H1 (cell line): ENCODE measurements around the gene INKA2. TPM values are rescaled to one million over a fixed set of nuclear protein-coding genes. Genes with fewer than 3 reads are reported as not detected.

Experiments
- CTCF ChIA-PET: fragments of 300-600 bp; sonication (Branson Sonifier 250); formaldehyde crosslinking; loops from one replicate; lab custom pipeline; 2021; ENCODE audit not compliant: partially characterized antibody; lab: Charles Lee
- POLR2A ChIA-PET: fragments of 300-600 bp; sonication (Branson Sonifier 250); formaldehyde crosslinking; loops from one replicate; lab custom pipeline; 2021; ENCODE audit warnings: inconsistent platforms; ENCODE audit not compliant: partially characterized antibody; lab: Charles Lee
- DNase-seq, 2 experiments: peaks; one replicate each; pipeline versions ENCODE4 v3.0.0 to v3.0.0-alpha.2; 2010 to 2022; ENCODE audit warnings: low spot score in 2 of 2, low read depth in 1 of 2, mixed read lengths in 1 of 2
- FAIRE-seq: peaks from 2 replicates; lab custom pipeline; 2011; peaks lifted over from hg19 to GRCh38; lab: Jason Lieb, UNC
- H2AFZ ChIP-seq: 2 replicates; pipeline ENCODE4 v1.8.1; 2012; ENCODE audit warnings: low read length, inconsistent platforms
- H2AK5ac ChIP-seq: 2 replicates; pipeline ENCODE4 v1.6.1; 2013; ENCODE audit warnings: low read depth, low read length
- H2BK120ac ChIP-seq: replicated peaks from 2 replicates; pipeline ENCODE3; 2013; ENCODE audit warnings: low read depth, low read length, inconsistent platforms
- H2BK12ac ChIP-seq: 2 replicates; pipeline ENCODE4 v1.6.1; 2013; ENCODE audit warnings: low read depth, low read length
- H2BK15ac ChIP-seq: 2 replicates; pipeline ENCODE4 v1.6.1; 2013; ENCODE audit warnings: low read length
- H2BK20ac ChIP-seq: 2 replicates; pipeline ENCODE4 v1.6.1; 2013; ENCODE audit warnings: low read length
- H2BK5ac ChIP-seq: 2 replicates; pipeline ENCODE4 v1.6.1; 2013; ENCODE audit warnings: low read depth, low read length
- H3K14ac ChIP-seq: 2 replicates; pipeline ENCODE4 v1.6.1; 2013; ENCODE audit warnings: inconsistent platforms; ENCODE audit not compliant: insufficient read length
- H3K18ac ChIP-seq: 2 replicates; pipeline ENCODE4 v1.6.1; 2013; ENCODE audit warnings: low read length; ENCODE audit errors: extremely low read depth
- H3K23ac ChIP-seq: 2 replicates; pipeline ENCODE4 v1.6.1; 2013; ENCODE audit warnings: inconsistent platforms; ENCODE audit not compliant: insufficient read length
- H3K23me2 ChIP-seq: 2 replicates; pipeline ENCODE4 v1.6.1; 2013; ENCODE audit warnings: low read depth, low read length
- H3K27ac ChIP-seq: 2 replicates; pipeline ENCODE4 v1.6.1; 2011; ENCODE audit warnings: low read depth, low read length, inconsistent platforms
- H3K27me3 ChIP-seq, 4 experiments: replicated peaks in 1 of 4; 1 replicate in 1 of 4; 2 replicates in 3 of 4; pipeline versions ENCODE4 v1.6.1 to v1.8.1; 2011 to 2013; ENCODE audit warnings: low read length in 3 of 4, mild to moderate bottlenecking in 3 of 4, inconsistent platforms in 2 of 4, mixed read lengths in 2 of 4, moderate library complexity in 1 of 4; ENCODE audit not compliant: control insufficient read depth in 3 of 4, insufficient read depth in 3 of 4; ENCODE audit errors: extremely low read depth in 1 of 4
- H3K36me3 ChIP-seq, 4 experiments: 2 replicates each; pipeline versions ENCODE4 v1.6.1 to v1.8.1; 2011 to 2013; ENCODE audit warnings: mild to moderate bottlenecking in 4 of 4, low read length in 3 of 4, moderate library complexity in 2 of 4, control low read depth in 1 of 4, inconsistent platforms in 1 of 4; ENCODE audit not compliant: insufficient read depth in 4 of 4, control insufficient read depth in 2 of 4
- H3K4ac ChIP-seq: replicated peaks from 2 replicates; pipeline ENCODE3; 2013; ENCODE audit warnings: low read length, low read depth, mixed read lengths, inconsistent platforms; ENCODE audit not compliant: insufficient read length
- H3K4me1 ChIP-seq, 4 experiments: replicated peaks in 1 of 4; 1 replicate in 1 of 4; 2 replicates in 3 of 4; pipeline versions ENCODE4 v1.6.1 to v1.8.1; 2011 to 2013; ENCODE audit warnings: low read length in 3 of 4, inconsistent platforms in 2 of 4, mixed read lengths in 1 of 4; ENCODE audit not compliant: insufficient read depth in 4 of 4, control insufficient read depth in 3 of 4
- H3K4me2 ChIP-seq, 2 experiments: 2 replicates each; pipeline versions ENCODE4 v1.6.1 to v1.8.1; 2011 to 2013; ENCODE audit warnings: low read depth in 2 of 2, low read length in 2 of 2, control low read depth in 1 of 2, inconsistent platforms in 1 of 2, mild to moderate bottlenecking in 1 of 2; ENCODE audit not compliant: insufficient read depth in 1 of 2
- H3K4me3 ChIP-seq, 4 experiments: fragments of 200-600, 300-600 bp in 1 of 4; sonication (generic), shearing (Covaris generic), sonication (Bioruptor Twin) in 1 of 4; 2 replicates each; pipeline versions ENCODE4 v1.5.1 to v1.8.1; 2011 to 2016; ENCODE audit warnings: low read length in 4 of 4, low read depth in 3 of 4, control low read depth in 2 of 4, inconsistent platforms in 2 of 4, mild to moderate bottlenecking in 2 of 4, mixed read lengths in 1 of 4, moderate library complexity in 1 of 4; ENCODE audit not compliant: insufficient read depth in 2 of 4; ENCODE audit errors: extremely low read depth in 1 of 4
- H3K56ac ChIP-seq: replicated peaks from 2 replicates; pipeline ENCODE3; 2013; ENCODE audit warnings: low read depth, mild to moderate bottlenecking, mixed read lengths, low read length, inconsistent platforms; ENCODE audit not compliant: insufficient read length
- H3K79me1 ChIP-seq: 2 replicates; pipeline ENCODE4 v1.6.1; 2013; ENCODE audit warnings: low read depth, low read length, control low read depth
- H3K79me2 ChIP-seq, 2 experiments: 2 replicates each; pipeline versions ENCODE4 v1.6.1 to v1.8.1; 2012 to 2013; ENCODE audit warnings: low read length in 2 of 2, mild to moderate bottlenecking in 2 of 2, inconsistent platforms in 1 of 2; ENCODE audit not compliant: insufficient read depth in 2 of 2, control insufficient read depth in 1 of 2
- H3K9ac ChIP-seq, 4 experiments: replicated peaks in 1 of 4; 1 replicate in 1 of 4; 2 replicates in 3 of 4; pipeline versions ENCODE4 v1.6.1 to v1.8.1; 2011 to 2013; ENCODE audit warnings: low read depth in 3 of 4, low read length in 3 of 4, control low read depth in 2 of 4, mild to moderate bottlenecking in 2 of 4, moderate library complexity in 2 of 4, inconsistent platforms in 1 of 4; ENCODE audit errors: extremely low read depth in 1 of 4
- H3K9me3 ChIP-seq, 2 experiments: 2 replicates each; pipeline versions ENCODE4 v1.6.1 to v1.8.1; 2012 to 2013; ENCODE audit warnings: mild to moderate bottlenecking in 2 of 2, moderate library complexity in 2 of 2, control low read depth in 1 of 2, inconsistent platforms in 1 of 2, low read depth in 1 of 2, low read length in 1 of 2, mixed read lengths in 1 of 2; ENCODE audit not compliant: insufficient read depth in 2 of 2
- H4K20me1 ChIP-seq, 2 experiments: replicated peaks in 1 of 2; 2 replicates each; pipeline versions ENCODE3 to v1.8.1; 2011 to 2013; ENCODE audit warnings: inconsistent platforms in 2 of 2, low read length in 2 of 2, mild to moderate bottlenecking in 1 of 2; ENCODE audit not compliant: insufficient read depth in 2 of 2, control insufficient read depth in 1 of 2
- H4K5ac ChIP-seq: 2 replicates; pipeline ENCODE4 v1.6.1; 2013; ENCODE audit warnings: low read length, low read depth, mixed read lengths, inconsistent platforms; ENCODE audit not compliant: insufficient read length
- H4K8ac ChIP-seq: 2 replicates; pipeline ENCODE4 v1.8.0; 2013; ENCODE audit warnings: mild to moderate bottlenecking, moderate library complexity, low read length, inconsistent platforms; ENCODE audit not compliant: insufficient read depth; ENCODE audit errors: extremely low read depth
- H4K91ac ChIP-seq: replicated peaks from 2 replicates; pipeline ENCODE3; 2013; ENCODE audit warnings: low read length, mixed read lengths, inconsistent platforms; ENCODE audit not compliant: insufficient read length
- BCL11A ChIP-seq, 2 experiments: IDR thresholded peaks; one replicate each; pipeline ENCODE4 v1.6.1; 2011; ENCODE audit warnings: low read depth in 2 of 2, low read length in 2 of 2, mild to moderate bottlenecking in 2 of 2
- CBX5 ChIP-seq: fragments of 300-800, 300-1000 bp; sonication (generic); IDR thresholded peaks from 2 replicates; pipeline ENCODE4 v1.7.1; 2016; ENCODE audit warnings: antibody characterized with exemption, low read length, low read depth
- CBX8 ChIP-seq: fragments of 300-800, 300-1000 bp; sonication (generic); IDR thresholded peaks from 2 replicates; pipeline ENCODE4 v1.7.1; 2016; ENCODE audit warnings: low read depth, low read length, borderline replicate concordance
- GTF2F1 ChIP-seq: IDR thresholded peaks from 2 replicates; pipeline ENCODE4 v1.6.1; 2012; ENCODE audit warnings: low read depth, low read length, improper control_type of control experiment, borderline replicate concordance
- HDAC2 ChIP-seq, 2 experiments: fragments of 300-600 bp in 1 of 2; sonication (generic) in 1 of 2; IDR thresholded peaks; 2 replicates each; pipeline ENCODE4 v1.6.1; 2011 to 2012; ENCODE audit warnings: low read depth in 2 of 2, low read length in 2 of 2, mild to moderate bottlenecking in 2 of 2, moderate library complexity in 2 of 2, borderline replicate concordance in 1 of 2, inconsistent platforms in 1 of 2
- ZNF274 ChIP-seq: IDR thresholded peaks from 2 replicates; pipeline ENCODE4 v1.7.0; 2012; ENCODE audit warnings: low read length, borderline replicate concordance; ENCODE audit errors: extremely low read depth
- WGBS, 2 experiments: shearing (Covaris generic) in 1 of 2; methylation state at CpG; one replicate each; pipeline versions ENCODE4 v1.1.6 to v1.1.7; 2013 to 2015; ENCODE audit warnings: low lambda C conversion rate in 2 of 2, mixed read lengths in 2 of 2, inconsistent platforms in 1 of 2, low coverage in 1 of 2, missing lambda C conversion rate in 1 of 2; ENCODE audit not compliant: insufficient replicate concordance in 2 of 2, insufficient coverage in 1 of 2, insufficient read length in 1 of 2; ENCODE audit errors: extremely low coverage in 1 of 2, missing lambda C conversion rate in 1 of 2; 5-methylcytosine and 5-hydroxymethylcytosine counted together
- polyA plus RNA-seq, 7 experiments: library from polyadenylated mRNA; depleted of rRNA in 3 of 7; stranded (reverse) in 5 of 7; unstranded in 2 of 7; fragments of >200 nt in 5 of 7; fragments of 200-250 nt in 2 of 7; gene quantifications; 1 replicate in 5 of 7; 2 replicates in 1 of 7; 4 replicates in 1 of 7; pipeline versions ENCODE4 v1.2.1 to v1.2.3, GENCODE V29; 2011 to 2013; ENCODE audit warnings: missing spikeins in 2 of 7, mixed read lengths in 2 of 7
- total RNA-seq: library from RNA; stranded (reverse); fragmentation: NEBNext Ultra II Directional; extraction: Animal tissue kit (Norgen Biotek cat#: 25700); gene quantifications from 2 replicates; pipeline ENCODE4 v1.2.1, GENCODE V29; 2021

INKA2 gene
- total and polyA plus RNA-seq, 2 of the 8 experiments (the other 6 are each of a cell fraction or from before 2014, with no cell fraction given): 4.2 to 11.5 TPM

GRCh38 chr1:111719674-111720132, 19.5 kb downstream of the INKA2 start:
- ChIA-PET POLR2A (interaction anchor here (18.0 kb wide), 1 partner anchor 17 kb away, joined by 343 read pairs; the partner anchor contains the start of gene INKA2), CTCF (interaction anchor here (42.0 kb wide), 1 partner anchor 25 kb away, joined by 1070 read pairs; the partner anchor contains the start of genes DDX20 and INKA2)
- Histone ChIP-seq H2BK20ac (no peak overlapping the region), H3K27me3 (no peaks in the 10 kb centered on the region; a peak in 1 of 7 replicates), H2AFZ (no peak overlapping the region), H3K9ac (no peak overlapping the region), H3K56ac (no peak overlapping the region), H2BK15ac (no peak overlapping the region), H2BK12ac (0 out of 2 replicates have a peak overlapping the region, but pooled peaks have one; percentile 78), H3K79me1 (no peaks in the 10 kb centered on the region), H3K23me2 (no peaks in the 10 kb centered on the region; the same call in none of the 2 replicates), H3K18ac (no peak overlapping the region; the same call in 1 of the 2 replicates), H3K14ac (no peak overlapping the region), H3K4me3 (no peak overlapping the region), H3K23ac (no peak overlapping the region), H3K27ac (no peak overlapping the region), H3K4ac (no peak overlapping the region), H4K5ac (no peak overlapping the region), H3K9me3 (no peaks in the 10 kb centered on the region), H2BK120ac (no peak overlapping the region), H4K20me1 (peaks cover 0 to 1% of the 10 kb centered on the region in 2 experiments), H2BK5ac (no peak overlapping the region), H4K8ac (no peak overlapping the region), H3K36me3 (no peaks in the 10 kb centered on the region), H3K4me1 (peaks cover 2 to 14% (median 10%) of the 10 kb centered on the region in 4 experiments; a peak in 5 of 7 replicates), H2AK5ac (peak overlapping the region; percentile 43; the same call in 1 of the 2 replicates), H3K79me2 (no peaks in the 10 kb centered on the region), H4K91ac (no peak overlapping the region), H3K4me2 (no peak overlapping the region)
- no peak for DNase-seq
- FAIRE-seq: no peak
- 88% methylated on average over 4 of the region's 4 CpGs; no CpG with 5 or more reads in 1 of the 2 experiments for WGBS, 2 experiments
- TF ChIP-seq HDAC2 (IDR thresholded peaks at IDR 0.05; ENCODE audit: borderline replicate concordance in 1 of 2, low read depth in 2 of 2, low read length in 2 of 2) (no peak), ZNF274 (no peak), GTF2F1 (no peak), CBX8 (no peak), BCL11A (IDR thresholded peaks at IDR 0.05; ENCODE audit: low read depth in 2 of 2, low read length in 2 of 2) (no peak), CBX5 (no peak)
